GM19328 (cell line): ENCODE results near the gene RNF175.
A peak's percentile ranks its signal among the peaks of the same experiment; 100 is the strongest.

Experiments used
- ATAC-seq: cut with Tn5 transposase; IDR thresholded peaks from one replicate; pipeline ENCODE4 v1.9.1; 2021; ENCODE audit warnings: mild to moderate bottlenecking, moderate library complexity; ENCODE audit not compliant: unreplicated experiment

RNF175 gene

GRCh38 chr4:153750197-153750817 lies 9.5 kb downstream of the RNF175 start:
- ATAC-seq, result peak; percentile 96

- no peak for ATAC-seq
Observed at GRCh38 chr4:153748378-153748777, 11.4 kb downstream of the RNF175 start.

- no peak for ATAC-seq
Observed at GRCh38 chr4:153747406-153747955, 12.3 kb downstream of the RNF175 start.

DNA sequence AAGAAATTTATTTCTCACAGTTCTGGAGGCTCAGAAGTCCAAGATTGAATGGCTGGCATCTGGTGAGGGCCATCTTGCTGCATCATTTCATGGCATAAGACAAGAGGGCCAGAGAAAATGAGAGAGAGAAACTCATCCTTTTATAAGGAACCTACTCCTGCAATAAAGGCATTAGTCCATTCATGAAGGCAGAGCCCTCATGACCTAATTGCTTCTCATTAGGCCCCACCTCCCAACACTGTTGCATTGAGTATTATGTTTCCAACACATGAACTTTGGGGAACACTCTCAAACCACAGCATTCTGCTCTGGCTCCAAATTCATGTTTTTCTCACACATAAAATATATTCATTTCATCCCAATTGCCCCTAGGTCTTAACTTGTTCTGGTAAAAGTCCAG lies 14.2 kb downstream of the RNF175 start:
- no peak for ATAC-seq

DNA sequence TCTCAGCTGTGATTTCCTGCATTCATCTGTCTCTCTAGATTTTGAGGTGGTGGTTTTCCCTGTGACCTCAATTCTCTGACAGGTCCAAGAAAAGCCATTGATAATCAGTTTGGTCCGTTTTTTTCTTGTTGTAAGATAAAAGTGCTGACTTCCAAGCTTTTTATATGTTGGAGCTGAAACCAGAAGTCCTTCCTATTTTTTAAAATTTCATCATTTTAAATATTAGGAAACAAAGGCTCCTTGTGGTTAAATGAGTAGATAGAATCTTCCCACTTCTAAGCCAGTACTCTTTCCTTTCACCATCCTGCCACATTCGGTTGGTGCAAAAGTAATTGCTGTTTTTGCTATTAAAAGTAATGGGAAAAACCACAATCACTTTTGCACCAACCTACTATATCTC lies 18.3 kb downstream of the RNF175 start:
- no peak for ATAC-seq

DNA sequence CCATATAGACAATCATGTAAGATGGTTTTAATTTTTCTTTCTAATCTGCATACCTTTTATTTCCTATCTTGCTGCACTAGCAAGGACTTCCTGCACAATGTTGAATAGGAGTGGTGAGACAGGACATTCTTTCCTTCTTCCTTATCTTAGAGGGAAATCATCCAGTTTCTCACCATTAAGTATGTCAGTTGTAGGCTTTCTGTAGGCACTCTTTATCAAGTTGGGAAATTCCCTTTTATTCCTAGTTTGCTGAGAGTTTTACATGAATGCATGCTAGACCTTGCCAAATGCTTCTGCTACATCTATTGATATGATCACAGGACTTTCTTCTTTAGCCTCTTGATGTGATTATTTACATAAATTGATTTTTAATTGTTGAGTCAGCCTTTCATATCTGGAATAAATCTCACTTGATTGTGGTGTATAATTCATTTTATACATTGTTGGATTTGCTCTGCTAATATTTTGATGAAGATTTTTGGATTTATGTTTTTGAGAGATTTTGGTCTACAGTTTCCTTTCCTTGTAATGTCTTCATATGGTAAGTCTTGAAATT lies 23.8 kb downstream of the RNF175 start:
- ATAC-seq, result no peak

GRCh38 chr4:153733751-153734448 lies 25.9 kb downstream of the RNF175 start:
- no peak for ATAC-seq

GRCh38 chr4:153731239-153731638 lies 28.6 kb downstream of the RNF175 start:
- ATAC-seq, result no peak

GRCh38 chr4:153729895-153730294 lies 29.9 kb downstream of the RNF175 start:
- ATAC-seq, result no peak

DNA sequence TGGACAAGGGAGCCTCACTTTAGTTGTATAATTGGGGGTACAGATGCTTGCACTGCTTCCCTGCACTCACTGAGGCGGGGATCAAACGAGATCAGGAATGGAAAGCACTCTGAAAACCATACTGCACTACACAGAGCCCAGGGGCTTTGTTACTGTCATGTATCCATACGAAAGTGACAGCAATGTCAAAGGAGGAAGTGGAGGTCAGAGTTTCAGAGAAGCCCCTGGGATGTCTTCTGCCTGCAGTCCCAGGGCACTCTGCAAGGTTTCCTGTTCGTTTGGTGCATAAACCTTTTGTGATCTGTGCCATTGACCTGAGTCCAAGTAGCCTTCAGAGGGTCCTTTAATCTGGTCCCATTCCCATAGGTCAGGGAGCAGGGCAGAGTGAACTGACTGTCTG lies 31.2 kb downstream of the RNF175 start:
- ATAC-seq, result no peak

DNA sequence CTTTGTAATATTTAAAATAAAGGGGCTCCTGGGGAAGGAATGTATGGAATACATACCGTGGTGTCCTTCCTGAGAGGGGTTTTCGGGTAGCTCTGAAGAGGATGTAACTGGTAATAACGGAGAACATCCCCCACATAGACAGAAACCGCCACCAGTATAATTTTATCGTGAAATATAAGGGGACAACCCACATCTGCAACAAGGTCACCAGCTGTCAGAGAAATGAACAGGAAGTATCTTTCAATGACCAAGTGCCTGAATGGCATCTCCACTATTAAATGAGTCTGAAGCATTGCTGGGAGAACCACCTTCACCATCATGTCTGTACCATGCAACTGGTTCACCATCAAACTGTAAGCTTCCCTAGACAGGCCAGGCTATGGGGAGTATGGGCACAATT lies 31.7 kb downstream of the RNF175 start:
- no peak for ATAC-seq

DNA sequence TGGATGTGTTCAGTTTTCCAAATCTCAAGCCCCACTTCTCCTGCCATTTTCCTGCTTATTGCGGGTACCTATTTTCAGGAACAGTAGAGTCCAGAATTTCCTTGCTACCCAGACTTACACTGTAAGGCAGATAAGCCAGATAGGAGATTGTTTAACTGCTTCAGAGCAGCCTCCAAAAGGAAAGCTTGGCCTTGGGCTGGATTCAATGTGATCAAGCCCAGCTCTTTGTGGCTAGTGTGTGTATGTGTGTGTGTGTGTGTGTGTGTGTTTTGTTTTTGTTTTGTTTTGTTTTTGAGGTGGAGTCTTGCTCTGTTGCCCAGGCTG lies 34.0 kb downstream of the RNF175 start:
- ATAC-seq, result no peak

- no peak for ATAC-seq
Observed at GRCh38 chr4:153725136-153725830, 34.5 kb downstream of the RNF175 start.

DNA sequence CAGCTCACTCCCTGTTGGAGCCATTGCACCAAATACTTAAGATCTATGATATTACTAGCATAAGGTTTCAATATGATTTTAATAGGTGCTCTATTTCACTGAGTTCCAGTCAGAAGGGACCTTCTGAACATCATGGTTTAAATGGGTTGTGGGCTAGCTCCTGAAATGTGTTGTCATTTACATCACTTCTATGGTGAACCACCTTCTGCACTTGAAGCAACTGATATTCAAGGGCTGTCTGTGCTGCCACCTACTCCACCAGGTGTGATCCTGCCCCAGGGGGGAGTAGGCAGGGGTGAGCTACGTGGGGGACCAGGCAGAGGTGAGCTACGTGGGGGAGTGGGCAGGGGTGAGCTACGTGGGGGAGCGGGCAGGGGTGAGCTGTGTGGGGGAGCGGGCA lies 35.2 kb downstream of the RNF175 start:
- no peak for ATAC-seq

DNA sequence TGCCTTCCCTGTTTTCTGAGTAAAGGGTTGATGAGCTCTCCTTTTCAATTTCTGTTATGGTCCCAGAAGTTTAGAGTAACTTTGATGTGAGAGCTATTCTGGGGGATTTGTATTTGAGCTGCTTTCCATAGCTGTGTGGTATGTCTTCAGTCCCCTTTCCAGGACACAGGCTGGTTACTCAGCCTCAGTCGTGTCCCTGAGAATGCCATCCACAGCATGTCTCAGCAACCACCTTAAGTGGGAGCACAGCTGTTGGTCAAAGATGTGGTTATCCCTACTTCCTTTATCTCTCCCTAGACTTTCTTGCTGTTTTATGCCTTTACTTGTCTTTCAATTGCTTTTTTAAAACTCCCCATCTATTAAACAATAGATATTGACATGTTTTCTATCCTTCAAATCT lies 37.8 kb downstream of the RNF175 start:
- ATAC-seq, result no peak

GRCh38 chr4:153713866-153714646 lies 45.8 kb downstream of the RNF175 start:
- ATAC-seq, result no peak

GRCh38 chr4:153710681-153711080 lies 49.1 kb downstream of the RNF175 start:
- ATAC-seq, result no peak

DNA sequence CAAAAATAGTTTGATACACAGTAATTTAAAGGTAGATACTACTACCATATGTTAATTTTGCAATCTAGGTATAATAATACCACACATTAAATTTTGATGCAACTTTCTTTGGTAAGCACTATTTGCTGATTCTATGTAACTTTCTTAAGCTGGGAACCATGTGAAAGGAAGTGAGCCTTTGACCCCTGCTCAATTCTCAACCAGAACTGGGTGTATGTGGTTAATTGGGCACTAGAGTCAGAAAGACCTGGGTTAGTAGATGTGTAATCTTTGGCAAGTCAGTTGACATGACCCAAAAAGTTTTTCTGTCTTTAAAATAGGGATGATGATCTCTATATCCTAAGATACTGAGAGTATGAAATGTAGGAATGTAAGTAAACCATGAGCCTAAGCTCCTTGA lies 53.3 kb downstream of the RNF175 start:
- peak; percentile 15 for ATAC-seq

DNA sequence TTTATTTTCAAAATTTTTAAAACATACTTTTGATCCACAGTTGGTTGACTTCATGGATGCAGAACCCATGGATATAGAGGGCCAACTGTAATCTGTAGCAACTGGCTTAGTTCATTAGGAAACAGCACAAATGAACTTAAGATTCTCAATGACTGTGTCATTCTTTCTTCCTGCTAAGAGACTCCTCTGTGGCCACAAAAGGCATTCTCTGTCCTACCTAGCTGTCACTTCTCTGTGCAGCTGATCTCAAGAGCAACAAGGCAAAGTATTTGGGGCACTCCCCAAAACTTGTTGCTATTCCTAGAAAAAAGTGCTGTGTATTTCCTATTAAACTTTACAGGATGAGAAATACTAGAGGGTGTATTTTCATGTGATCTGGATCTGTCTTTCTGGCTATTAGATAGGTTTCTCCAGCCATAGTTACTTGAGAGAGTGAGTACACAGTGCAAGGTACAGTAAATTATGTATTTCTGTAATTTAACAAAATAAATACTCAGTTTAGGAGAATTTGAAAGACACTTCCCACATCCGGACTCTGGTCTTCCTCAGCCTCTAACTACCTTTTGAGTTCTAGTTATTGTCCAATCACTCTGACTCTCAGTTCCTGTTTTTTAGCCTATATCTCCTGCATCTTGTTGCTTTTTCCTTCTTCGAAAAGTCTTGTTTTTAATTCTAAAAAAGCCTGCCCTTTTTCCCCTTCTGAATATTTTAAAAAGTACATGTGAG lies 53.9 kb downstream of the RNF175 start:
- ATAC-seq, result peak; percentile 46

DNA sequence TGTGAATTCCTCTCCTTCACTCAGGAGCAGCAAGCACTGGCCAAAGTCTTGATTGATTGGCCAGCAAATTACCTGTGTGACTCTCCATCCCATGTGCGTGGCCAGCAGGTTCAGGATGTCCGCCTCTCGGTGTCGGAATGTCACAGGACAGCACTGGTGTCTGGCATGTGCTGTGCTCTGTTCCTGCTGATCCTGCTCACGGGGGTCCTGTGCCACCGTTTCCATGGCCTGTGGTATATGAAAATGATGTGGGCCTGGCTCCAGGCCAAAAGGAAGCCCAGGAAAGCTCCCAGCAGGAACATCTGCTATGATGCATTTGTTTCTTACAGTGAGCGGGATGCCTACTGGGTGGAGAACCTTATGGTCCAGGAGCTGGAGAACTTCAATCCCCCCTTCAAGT lies 55.3 kb downstream of the RNF175 start:
- no peak for ATAC-seq
